Mammary epithelial cell (primary cell): ENCODE measurements around the gene CHKB.

Experiments
- CTCF ChIP-seq, 2 donors: IDR thresholded peaks in 1 of 2; conservative IDR thresholded peaks in 1 of 2; 2 replicates each; pipeline ENCODE4 v1.5.1; 2011 to 2012; ENCODE audit warnings: inconsistent platforms in 2 of 2, low read length in 2 of 2, mild to moderate bottlenecking in 2 of 2, control low read depth in 1 of 2, low read depth in 1 of 2; ENCODE audit not compliant: insufficient read depth in 1 of 2; ENCODE audit errors: extremely low read depth in 1 of 2
- EZH2 ChIP-seq: IDR thresholded peaks from 2 replicates; pipeline ENCODE4 v1.6.1; 2012; ENCODE audit warnings: low read length, inconsistent platforms, borderline replicate concordance

GRCh38 chr22:50567721-50568252 lies 14.9 kb downstream of the CHKB start:
- TF ChIP-seq CTCF (conservative IDR thresholded peaks at IDR 0.05 in 1 of 2, IDR thresholded peaks at IDR 0.05 in 1 of 2; ENCODE audit: extremely low read depth in 1 of 2, insufficient read depth in 1 of 2, low read depth in 1 of 2, low read length in 2 of 2) (no peak), EZH2 (no peak)
